OCI-M2 (cell line): ENCODE measurements around the gene ZIC5.

ENCODE experiments used
- DNase-seq: peaks from one replicate; lab custom pipeline; 2025; ENCODE audit not compliant: unreplicated experiment; lab: John Stamatoyannopoulos, UW

The ZIC5 gene

GRCh38 chr13:99976575-99976974 lies 5.0 kb upstream of the ZIC5 start:
- no peak for DNase-seq

GRCh38 chr13:99975626-99976025 lies 4.1 kb upstream of the ZIC5 start:
- no peak for DNase-seq

GRCh38 chr13:99974939-99975561 lies 3.5 kb upstream of the ZIC5 start:
- no peak for DNase-seq

DNA sequence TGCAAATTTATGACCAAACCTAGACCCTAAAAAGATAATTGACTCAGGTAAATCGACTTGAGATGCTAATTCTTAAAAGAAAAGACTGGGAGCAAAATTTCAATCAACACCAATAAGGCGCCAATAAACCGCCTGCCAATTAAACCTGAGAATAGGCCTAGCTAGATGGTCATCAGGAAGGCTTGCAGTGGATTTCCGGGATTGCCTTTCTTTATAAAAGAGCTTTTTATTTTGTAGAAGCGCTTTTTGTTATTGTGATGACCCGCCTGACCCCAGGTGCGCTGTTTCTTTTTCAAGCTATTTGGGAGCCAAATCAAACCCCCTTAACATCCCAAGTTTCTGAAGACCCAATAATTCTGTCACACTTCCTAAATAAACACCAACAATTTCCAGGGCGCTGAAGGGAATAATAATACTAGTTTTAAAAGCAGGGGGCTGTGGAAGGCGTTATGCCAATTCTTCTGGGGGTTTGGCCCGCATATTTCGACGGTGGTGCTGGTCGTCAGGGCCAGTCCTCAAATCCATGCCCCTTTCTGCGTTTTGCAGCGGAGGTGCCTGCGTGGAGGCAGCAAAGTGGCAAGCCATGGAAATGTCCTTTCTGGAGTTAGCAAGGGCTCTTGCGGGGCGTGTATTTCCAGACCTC lies 2.9 kb upstream of the ZIC5 start:
- no peak for DNase-seq

- no peak for DNase-seq
Measured at GRCh38 chr13:99973808-99974185, 2.2 kb upstream of the ZIC5 start.

- no peak for DNase-seq
Measured at GRCh38 chr13:99973163-99973807, 1.7 kb upstream of the ZIC5 start.

DNA sequence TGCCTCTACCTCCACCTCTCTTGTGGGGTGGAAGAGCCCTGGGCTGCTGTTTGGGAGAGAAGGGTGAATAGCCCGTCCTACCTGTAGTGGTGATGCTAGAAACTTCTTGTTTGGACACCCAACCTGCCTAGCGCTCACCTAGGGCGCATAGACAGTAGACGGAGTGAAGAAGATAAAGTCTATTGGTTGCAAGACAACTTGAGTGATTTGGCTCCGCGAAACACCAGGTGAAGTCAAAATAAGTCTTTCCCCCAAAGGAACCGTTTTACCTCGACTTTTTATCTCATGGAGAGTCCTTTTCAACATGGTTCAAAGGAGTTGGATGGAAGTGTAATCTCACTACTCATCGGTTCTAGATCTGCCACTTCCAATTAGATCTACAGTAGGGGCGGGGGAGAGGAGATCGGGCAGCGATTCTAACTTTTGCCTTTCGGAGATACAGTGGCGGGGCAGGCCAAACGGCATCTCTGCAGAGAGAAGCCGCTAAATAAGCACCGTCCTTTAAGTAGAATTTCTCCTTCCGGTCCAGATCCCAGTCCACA lies 694 bp upstream of the ZIC5 start:
- DNase-seq = no peak

DNA sequence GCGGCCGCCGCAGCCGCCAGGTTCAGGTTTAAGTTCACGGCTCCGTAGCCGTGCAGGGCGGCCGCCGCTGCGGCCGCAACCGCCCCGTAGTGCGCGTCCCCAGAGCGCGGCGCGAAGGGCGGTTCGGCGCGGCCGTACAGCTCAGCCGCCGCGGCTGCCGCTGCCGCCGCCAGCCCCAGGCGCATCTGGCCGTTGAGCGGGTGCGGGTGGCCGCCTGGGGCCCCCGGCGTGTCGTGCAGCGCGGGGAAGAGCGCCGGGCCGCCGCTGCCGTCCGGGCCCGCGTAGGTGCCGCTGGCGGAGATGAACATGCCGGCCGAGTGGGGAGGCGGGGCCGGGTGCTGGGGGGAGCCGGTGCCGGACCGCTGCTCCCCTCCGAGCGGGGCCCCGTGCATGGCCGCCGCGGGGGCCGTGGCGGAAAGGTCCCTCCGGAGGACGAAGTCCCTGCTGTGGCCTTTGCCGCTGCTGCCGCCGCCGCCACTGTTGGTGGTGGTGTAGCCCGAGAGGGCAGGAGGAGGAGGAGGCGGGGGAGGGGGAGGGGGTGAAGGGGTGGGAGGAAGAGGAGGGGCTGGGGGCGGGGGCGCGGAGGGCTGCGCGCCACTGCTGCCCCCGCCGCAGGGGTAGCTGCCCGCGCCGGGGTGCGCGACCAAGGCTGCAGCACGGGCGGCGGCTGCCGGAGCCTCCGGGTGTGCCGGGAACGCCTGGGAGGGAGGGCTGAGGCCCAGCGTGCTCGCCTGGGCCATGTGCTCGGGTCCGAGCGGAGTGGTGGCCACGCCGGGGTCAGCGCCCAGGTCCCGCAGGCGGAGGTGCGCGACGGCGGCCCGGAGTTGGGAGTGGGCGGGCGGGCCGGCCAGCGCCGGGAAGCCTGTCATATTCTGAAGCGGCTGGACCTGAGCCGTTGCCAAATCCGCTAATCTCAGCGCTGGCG lies 654 bp downstream of the ZIC5 start:
- DNase-seq = no peak

- no peak for DNase-seq
Measured at GRCh38 chr13:99969919-99970650, 1.5 kb downstream of the ZIC5 start.

GRCh38 chr13:99969453-99969918 lies 2.1 kb downstream of the ZIC5 start:
- DNase-seq = no peak

- DNase-seq = no peak
Measured at GRCh38 chr13:99968521-99969452, 2.8 kb downstream of the ZIC5 start.

- no peak for DNase-seq
Measured at GRCh38 chr13:99967869-99968520, 3.6 kb downstream of the ZIC5 start.

- DNase-seq = no peak
Measured at GRCh38 chr13:99967498-99967868, 4.1 kb downstream of the ZIC5 start.

DNA sequence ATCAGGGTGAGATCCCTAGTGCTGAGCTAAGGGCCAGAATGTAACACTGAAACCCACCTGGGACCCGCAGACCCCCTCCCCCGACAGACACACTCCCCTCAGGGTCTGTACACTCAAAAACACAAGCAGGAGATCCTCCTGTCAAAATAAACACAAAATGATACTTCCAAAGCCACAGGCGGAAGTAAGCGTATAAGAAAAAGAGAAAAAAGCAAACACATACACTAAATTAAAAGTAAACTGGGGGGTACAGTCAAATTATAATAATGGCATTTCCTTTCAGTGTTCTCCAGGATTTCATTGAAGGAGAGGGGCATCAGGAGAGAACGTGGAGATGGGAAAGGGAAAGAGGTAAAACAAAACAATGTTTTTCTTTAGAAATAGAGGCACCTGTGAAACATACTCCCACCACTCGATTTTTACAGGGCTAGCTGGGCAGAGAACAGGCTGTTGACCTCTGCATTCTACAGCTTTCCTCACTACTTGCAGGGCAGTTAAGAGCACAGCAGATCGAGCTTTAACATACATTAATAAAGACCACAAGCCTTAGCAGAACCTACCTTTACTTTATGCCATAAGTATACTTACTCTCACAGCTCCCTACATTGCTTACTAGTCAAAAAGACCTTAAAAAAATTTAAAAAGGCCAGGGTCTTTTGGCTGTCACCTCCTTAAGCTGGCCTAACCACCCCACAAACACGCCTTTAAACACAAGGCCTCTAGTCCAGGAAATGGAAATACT lies 5.3 kb downstream of the ZIC5 start:
- no peak for DNase-seq

DNA sequence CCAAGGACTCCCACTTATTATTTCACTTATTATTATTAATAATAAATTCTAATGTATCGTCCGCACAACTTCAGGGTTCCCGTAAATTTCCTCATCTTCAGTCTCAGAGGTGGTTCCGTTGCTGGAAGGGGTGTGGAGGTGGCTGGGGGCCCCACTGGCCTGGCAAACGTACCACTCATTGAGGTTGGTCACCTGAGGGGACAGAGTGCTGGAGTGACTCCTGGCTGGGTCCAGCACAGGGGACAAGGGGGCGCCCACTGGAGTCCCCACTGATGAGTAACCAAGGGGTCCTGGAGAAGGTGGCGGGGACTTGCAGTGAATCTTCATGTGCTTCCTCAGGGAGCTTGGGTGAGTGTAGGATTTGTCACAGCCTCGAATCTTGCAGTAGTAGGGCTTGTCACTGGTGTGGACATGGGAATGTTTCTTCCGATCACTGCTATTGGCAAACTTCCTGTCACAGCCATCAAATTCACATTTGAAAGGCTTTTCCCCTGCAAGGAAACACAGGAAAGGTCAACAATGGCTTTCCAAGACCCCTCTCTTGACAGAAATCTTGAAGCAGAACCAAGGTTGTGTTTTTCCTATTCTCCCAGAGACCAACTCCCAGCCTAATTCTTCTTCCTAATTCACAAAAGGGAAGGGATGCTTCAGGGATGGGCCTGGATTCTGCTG lies 6.1 kb downstream of the ZIC5 start:
- DNase-seq = no peak

- DNase-seq = no peak
Measured at GRCh38 chr13:99963816-99964339, 7.7 kb downstream of the ZIC5 start.

DNA sequence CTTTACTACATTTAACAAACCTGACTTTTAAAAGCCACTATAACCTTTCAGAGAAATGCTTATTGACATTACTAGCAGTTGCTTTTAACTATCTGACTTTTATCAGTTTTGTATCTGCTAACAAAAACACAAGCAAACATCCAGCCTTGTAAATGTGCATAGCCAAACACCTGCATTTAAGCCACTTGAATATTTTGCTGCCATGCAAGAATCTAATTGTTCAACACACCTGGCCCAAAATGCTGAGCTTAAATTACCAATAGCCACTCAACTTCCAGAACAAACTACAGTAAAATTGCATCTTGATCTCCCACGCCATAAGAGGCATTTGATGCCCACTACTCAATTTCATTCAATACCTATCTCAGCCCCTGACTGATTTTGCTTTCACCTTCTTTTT lies 9.3 kb downstream of the ZIC5 start:
- no peak for DNase-seq
